H1 (cell line): ENCODE measurements around the gene KCTD11. TPM values are rescaled to one million over a fixed set of nuclear protein-coding genes. Genes with fewer than 3 reads are reported as not detected.

Source experiments
- CTCF ChIA-PET: fragments of 300-600 bp; sonication (Branson Sonifier 250); formaldehyde crosslinking; loops from one replicate; lab custom pipeline; 2021; ENCODE audit not compliant: partially characterized antibody; lab: Charles Lee
- POLR2A ChIA-PET: fragments of 300-600 bp; sonication (Branson Sonifier 250); formaldehyde crosslinking; loops from one replicate; lab custom pipeline; 2021; ENCODE audit warnings: inconsistent platforms; ENCODE audit not compliant: partially characterized antibody; lab: Charles Lee
- DNase-seq, 2 experiments: peaks; one replicate each; pipeline versions ENCODE4 v3.0.0 to v3.0.0-alpha.2; 2010 to 2022; ENCODE audit warnings: low spot score in 2 of 2, low read depth in 1 of 2, mixed read lengths in 1 of 2
- FAIRE-seq: peaks from 2 replicates; lab custom pipeline; 2011; peaks lifted over from hg19 to GRCh38; lab: Jason Lieb, UNC
- H2AFZ ChIP-seq: 2 replicates; pipeline ENCODE4 v1.8.1; 2012; ENCODE audit warnings: low read length, inconsistent platforms
- H2AK5ac ChIP-seq: 2 replicates; pipeline ENCODE4 v1.6.1; 2013; ENCODE audit warnings: low read depth, low read length
- H2BK120ac ChIP-seq: replicated peaks from 2 replicates; pipeline ENCODE3; 2013; ENCODE audit warnings: low read depth, low read length, inconsistent platforms
- H2BK12ac ChIP-seq: 2 replicates; pipeline ENCODE4 v1.6.1; 2013; ENCODE audit warnings: low read depth, low read length
- H2BK15ac ChIP-seq: 2 replicates; pipeline ENCODE4 v1.6.1; 2013; ENCODE audit warnings: low read length
- H2BK20ac ChIP-seq: 2 replicates; pipeline ENCODE4 v1.6.1; 2013; ENCODE audit warnings: low read length
- H2BK5ac ChIP-seq: 2 replicates; pipeline ENCODE4 v1.6.1; 2013; ENCODE audit warnings: low read depth, low read length
- H3K14ac ChIP-seq: 2 replicates; pipeline ENCODE4 v1.6.1; 2013; ENCODE audit warnings: inconsistent platforms; ENCODE audit not compliant: insufficient read length
- H3K18ac ChIP-seq: 2 replicates; pipeline ENCODE4 v1.6.1; 2013; ENCODE audit warnings: low read length; ENCODE audit errors: extremely low read depth
- H3K23ac ChIP-seq: 2 replicates; pipeline ENCODE4 v1.6.1; 2013; ENCODE audit warnings: inconsistent platforms; ENCODE audit not compliant: insufficient read length
- H3K23me2 ChIP-seq: 2 replicates; pipeline ENCODE4 v1.6.1; 2013; ENCODE audit warnings: low read depth, low read length
- H3K27ac ChIP-seq: 2 replicates; pipeline ENCODE4 v1.6.1; 2011; ENCODE audit warnings: low read depth, low read length, inconsistent platforms
- H3K27me3 ChIP-seq, 4 experiments: replicated peaks in 1 of 4; 1 replicate in 1 of 4; 2 replicates in 3 of 4; pipeline versions ENCODE4 v1.6.1 to v1.8.1; 2011 to 2013; ENCODE audit warnings: low read length in 3 of 4, mild to moderate bottlenecking in 3 of 4, inconsistent platforms in 2 of 4, mixed read lengths in 2 of 4, moderate library complexity in 1 of 4; ENCODE audit not compliant: control insufficient read depth in 3 of 4, insufficient read depth in 3 of 4; ENCODE audit errors: extremely low read depth in 1 of 4
- H3K36me3 ChIP-seq, 4 experiments: 2 replicates each; pipeline versions ENCODE4 v1.6.1 to v1.8.1; 2011 to 2013; ENCODE audit warnings: mild to moderate bottlenecking in 4 of 4, low read length in 3 of 4, moderate library complexity in 2 of 4, control low read depth in 1 of 4, inconsistent platforms in 1 of 4; ENCODE audit not compliant: insufficient read depth in 4 of 4, control insufficient read depth in 2 of 4
- H3K4ac ChIP-seq: replicated peaks from 2 replicates; pipeline ENCODE3; 2013; ENCODE audit warnings: low read length, low read depth, mixed read lengths, inconsistent platforms; ENCODE audit not compliant: insufficient read length
- H3K4me1 ChIP-seq, 4 experiments: replicated peaks in 1 of 4; 1 replicate in 1 of 4; 2 replicates in 3 of 4; pipeline versions ENCODE4 v1.6.1 to v1.8.1; 2011 to 2013; ENCODE audit warnings: low read length in 3 of 4, inconsistent platforms in 2 of 4, mixed read lengths in 1 of 4; ENCODE audit not compliant: insufficient read depth in 4 of 4, control insufficient read depth in 3 of 4
- H3K4me2 ChIP-seq, 2 experiments: 2 replicates each; pipeline versions ENCODE4 v1.6.1 to v1.8.1; 2011 to 2013; ENCODE audit warnings: low read depth in 2 of 2, low read length in 2 of 2, control low read depth in 1 of 2, inconsistent platforms in 1 of 2, mild to moderate bottlenecking in 1 of 2; ENCODE audit not compliant: insufficient read depth in 1 of 2
- H3K4me3 ChIP-seq, 4 experiments: fragments of 200-600, 300-600 bp in 1 of 4; sonication (generic), shearing (Covaris generic), sonication (Bioruptor Twin) in 1 of 4; 2 replicates each; pipeline versions ENCODE4 v1.5.1 to v1.8.1; 2011 to 2016; ENCODE audit warnings: low read length in 4 of 4, low read depth in 3 of 4, control low read depth in 2 of 4, inconsistent platforms in 2 of 4, mild to moderate bottlenecking in 2 of 4, mixed read lengths in 1 of 4, moderate library complexity in 1 of 4; ENCODE audit not compliant: insufficient read depth in 2 of 4; ENCODE audit errors: extremely low read depth in 1 of 4
- H3K56ac ChIP-seq: replicated peaks from 2 replicates; pipeline ENCODE3; 2013; ENCODE audit warnings: low read depth, mild to moderate bottlenecking, mixed read lengths, low read length, inconsistent platforms; ENCODE audit not compliant: insufficient read length
- H3K79me1 ChIP-seq: 2 replicates; pipeline ENCODE4 v1.6.1; 2013; ENCODE audit warnings: low read depth, low read length, control low read depth
- H3K79me2 ChIP-seq, 2 experiments: 2 replicates each; pipeline versions ENCODE4 v1.6.1 to v1.8.1; 2012 to 2013; ENCODE audit warnings: low read length in 2 of 2, mild to moderate bottlenecking in 2 of 2, inconsistent platforms in 1 of 2; ENCODE audit not compliant: insufficient read depth in 2 of 2, control insufficient read depth in 1 of 2
- H3K9ac ChIP-seq, 4 experiments: replicated peaks in 1 of 4; 1 replicate in 1 of 4; 2 replicates in 3 of 4; pipeline versions ENCODE4 v1.6.1 to v1.8.1; 2011 to 2013; ENCODE audit warnings: low read depth in 3 of 4, low read length in 3 of 4, control low read depth in 2 of 4, mild to moderate bottlenecking in 2 of 4, moderate library complexity in 2 of 4, inconsistent platforms in 1 of 4; ENCODE audit errors: extremely low read depth in 1 of 4
- H3K9me3 ChIP-seq, 2 experiments: 2 replicates each; pipeline versions ENCODE4 v1.6.1 to v1.8.1; 2012 to 2013; ENCODE audit warnings: mild to moderate bottlenecking in 2 of 2, moderate library complexity in 2 of 2, control low read depth in 1 of 2, inconsistent platforms in 1 of 2, low read depth in 1 of 2, low read length in 1 of 2, mixed read lengths in 1 of 2; ENCODE audit not compliant: insufficient read depth in 2 of 2
- H4K20me1 ChIP-seq, 2 experiments: replicated peaks in 1 of 2; 2 replicates each; pipeline versions ENCODE3 to v1.8.1; 2011 to 2013; ENCODE audit warnings: inconsistent platforms in 2 of 2, low read length in 2 of 2, mild to moderate bottlenecking in 1 of 2; ENCODE audit not compliant: insufficient read depth in 2 of 2, control insufficient read depth in 1 of 2
- H4K5ac ChIP-seq: 2 replicates; pipeline ENCODE4 v1.6.1; 2013; ENCODE audit warnings: low read length, low read depth, mixed read lengths, inconsistent platforms; ENCODE audit not compliant: insufficient read length
- H4K8ac ChIP-seq: 2 replicates; pipeline ENCODE4 v1.8.0; 2013; ENCODE audit warnings: mild to moderate bottlenecking, moderate library complexity, low read length, inconsistent platforms; ENCODE audit not compliant: insufficient read depth; ENCODE audit errors: extremely low read depth
- H4K91ac ChIP-seq: replicated peaks from 2 replicates; pipeline ENCODE3; 2013; ENCODE audit warnings: low read length, mixed read lengths, inconsistent platforms; ENCODE audit not compliant: insufficient read length
- CHD1 ChIP-seq: IDR thresholded peaks from 2 replicates; pipeline ENCODE4 v1.6.1; 2012; ENCODE audit warnings: low read depth, low read length, improper control_type of control experiment
- RBBP5 ChIP-seq: IDR thresholded peaks from 2 replicates; pipeline ENCODE4 v1.7.1; 2012; ENCODE audit warnings: low read depth, mild to moderate bottlenecking, inconsistent platforms, low read length, moderate library complexity, borderline replicate concordance
- SP2 ChIP-seq: IDR thresholded peaks from 2 replicates; pipeline ENCODE4 v1.6.1; 2012; ENCODE audit warnings: mild to moderate bottlenecking, low read length, inconsistent platforms
- TAF7 ChIP-seq: optimal IDR thresholded peaks from 2 replicates; pipeline ENCODE3; 2011; ENCODE audit warnings: low read depth, mild to moderate bottlenecking, inconsistent platforms, low read length, moderate library complexity, borderline replicate concordance
- TCF12 ChIP-seq: IDR thresholded peaks from 2 replicates; pipeline ENCODE4 v1.6.1; 2011; ENCODE audit warnings: low read depth, mild to moderate bottlenecking, low read length
- WGBS, 2 experiments: shearing (Covaris generic) in 1 of 2; methylation state at CpG; one replicate each; pipeline versions ENCODE4 v1.1.6 to v1.1.7; 2013 to 2015; ENCODE audit warnings: low lambda C conversion rate in 2 of 2, mixed read lengths in 2 of 2, inconsistent platforms in 1 of 2, low coverage in 1 of 2, missing lambda C conversion rate in 1 of 2; ENCODE audit not compliant: insufficient replicate concordance in 2 of 2, insufficient coverage in 1 of 2, insufficient read length in 1 of 2; ENCODE audit errors: extremely low coverage in 1 of 2, missing lambda C conversion rate in 1 of 2; 5-methylcytosine and 5-hydroxymethylcytosine counted together
- polyA plus RNA-seq, 7 experiments: library from polyadenylated mRNA; depleted of rRNA in 3 of 7; stranded (reverse) in 5 of 7; unstranded in 2 of 7; fragments of >200 nt in 5 of 7; fragments of 200-250 nt in 2 of 7; gene quantifications; 1 replicate in 5 of 7; 2 replicates in 1 of 7; 4 replicates in 1 of 7; pipeline versions ENCODE4 v1.2.1 to v1.2.3, GENCODE V29; 2011 to 2013; ENCODE audit warnings: missing spikeins in 2 of 7, mixed read lengths in 2 of 7
- total RNA-seq: library from RNA; stranded (reverse); fragmentation: NEBNext Ultra II Directional; extraction: Animal tissue kit (Norgen Biotek cat#: 25700); gene quantifications from 2 replicates; pipeline ENCODE4 v1.2.1, GENCODE V29; 2021
- TF ChIP-seq, protein P1 (sequence below): IDR thresholded peaks from 2 replicates; pipeline ENCODE4 v1.6.1; 2012; ENCODE audit warnings: inconsistent platforms

Gene KCTD11
- total and polyA plus RNA-seq, 2 of the 8 experiments (the other 6 are each of a cell fraction or from before 2014, with no cell fraction given), result 8.6 to 9.2 TPM

DNA sequence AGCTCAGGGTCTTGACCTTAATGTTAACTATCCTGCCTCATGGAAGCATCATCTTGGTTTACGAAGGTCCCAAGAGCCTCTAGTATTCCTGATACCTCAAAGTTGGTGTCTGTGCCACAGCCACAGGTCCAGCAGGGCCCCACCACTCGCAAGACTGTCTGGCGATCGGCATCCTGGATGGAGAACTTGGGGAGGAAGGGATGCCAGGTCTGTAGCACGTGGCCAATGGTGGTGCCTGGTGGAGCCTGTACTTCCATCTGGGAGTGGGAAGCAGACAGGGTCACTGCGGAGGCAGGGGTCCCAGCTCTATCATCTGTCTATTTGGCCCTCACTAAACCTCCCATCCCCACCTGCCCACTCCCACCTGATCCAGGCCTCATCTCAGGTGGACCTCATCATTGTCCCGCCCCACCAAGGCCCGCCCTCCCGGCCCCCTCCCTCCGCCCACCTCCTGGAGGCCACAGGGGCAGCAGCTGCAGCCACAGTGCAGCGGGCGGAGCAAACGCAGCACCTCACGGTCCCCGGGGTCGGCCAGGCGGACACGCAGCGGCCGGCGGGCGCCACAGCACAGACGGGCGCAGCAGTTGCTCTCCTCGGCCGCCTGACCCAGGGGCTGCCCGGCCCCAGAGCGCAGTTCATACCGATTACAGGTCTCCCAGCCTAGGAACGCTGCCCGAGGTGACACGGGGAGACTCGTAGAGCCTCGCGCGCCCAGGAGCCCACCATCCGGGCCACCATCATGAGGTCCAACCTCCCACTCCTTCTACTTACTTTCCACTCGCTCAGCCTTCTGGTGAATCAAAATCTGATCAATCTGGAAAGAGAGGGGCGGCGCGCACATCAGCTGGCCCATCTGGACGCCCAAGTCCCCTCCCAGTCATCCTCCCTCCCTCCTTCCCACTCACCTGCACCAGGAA lies 41.0 kb downstream of the KCTD11 start:
- Histone ChIP-seq H4K8ac (no peak overlapping the region), H3K14ac (no peak overlapping the region), H3K18ac (no peak overlapping the region), H3K36me3 (peaks cover 0 to 27% (median 10%) of the 10 kb centered on the region in 4 experiments; a peak in 5 of 8 replicates), H2BK120ac (no peak overlapping the region), H3K27ac (no peak overlapping the region), H3K4me2 (peak overlapping the region; percentile 91 to 95), H4K20me1 (peaks cover 2 to 8% of the 10 kb centered on the region in 2 experiments), H3K4me3 (peak overlapping the region; percentile 69 to 83 (median 72); a peak in 7 of 8 replicates), H2BK5ac (peak overlapping the region; percentile 75; the same call in 1 of the 2 replicates), H3K4ac (no peak overlapping the region), H3K56ac (no peak overlapping the region), H3K4me1 (peaks cover 0 to 9% (median 3%) of the 10 kb centered on the region in 4 experiments; a peak in 6 of 7 replicates), H3K79me1 (no peaks in the 10 kb centered on the region; the same call in 1 of the 2 replicates), H2AFZ (no peak overlapping the region), H2BK12ac (no peak overlapping the region), H3K23me2 (peaks cover 14% of the 10 kb centered on the region; the same call in 1 of the 2 replicates), H3K27me3 (no peaks in the 10 kb centered on the region), H2AK5ac (no peak overlapping the region), H4K91ac (no peak overlapping the region), H3K23ac (no peak overlapping the region), H2BK20ac (no peak overlapping the region), H3K79me2 (no peaks in the 10 kb centered on the region), H3K9ac (no peak overlapping the region), H3K9me3 (no peaks in the 10 kb centered on the region), H4K5ac (no peak overlapping the region), H2BK15ac (no peak overlapping the region)
- 45% methylated on average over 38 of the region's 42 CpGs; no CpG with 5 or more reads in 1 of the 2 experiments for WGBS, 2 experiments
- ChIA-PET POLR2A (interaction anchor here (0.7 to 4.9 kb wide), 10 partner anchors 9 to 185 kb away, joined by 3 to 29 read pairs (median 3); partner anchors contain the start of genes GPS2, TMEM256 and TNK1), CTCF (interaction anchor here (0.6 to 2.6 kb wide), 14 partner anchors 9 to 197 kb away, joined by 3 to 9 read pairs (median 4); partner anchors contain the start of genes SOX15 and SPEM1)
- DNase-seq (no peak), FAIRE-seq (no peak)
- TF ChIP-seq TAF7 (no peak), RBBP5 (0 out of 2 replicates have a peak, but pooled peaks have one; percentile 15), CHD1 (no peak), TCF12 (no peak), SP2 (no peak)
- TF ChIP-seq, protein P1, sequence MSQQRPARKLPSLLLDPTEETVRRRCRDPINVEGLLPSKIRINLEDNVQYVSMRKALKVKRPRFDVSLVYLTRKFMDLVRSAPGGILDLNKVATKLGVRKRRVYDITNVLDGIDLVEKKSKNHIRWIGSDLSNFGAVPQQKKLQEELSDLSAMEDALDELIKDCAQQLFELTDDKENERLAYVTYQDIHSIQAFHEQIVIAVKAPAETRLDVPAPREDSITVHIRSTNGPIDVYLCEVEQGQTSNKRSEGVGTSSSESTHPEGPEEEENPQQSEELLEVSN, result peak; percentile 79; the same call in 1 of the 2 replicates
